ENCODE data around the gene UGT2B15.
"Not testable (repeated sequence)": the region's sequence is repeated elsewhere in the genome, so short reads cannot be mapped to it uniquely, and the experiment has no call there.

UGT2B15 gene

DNA sequence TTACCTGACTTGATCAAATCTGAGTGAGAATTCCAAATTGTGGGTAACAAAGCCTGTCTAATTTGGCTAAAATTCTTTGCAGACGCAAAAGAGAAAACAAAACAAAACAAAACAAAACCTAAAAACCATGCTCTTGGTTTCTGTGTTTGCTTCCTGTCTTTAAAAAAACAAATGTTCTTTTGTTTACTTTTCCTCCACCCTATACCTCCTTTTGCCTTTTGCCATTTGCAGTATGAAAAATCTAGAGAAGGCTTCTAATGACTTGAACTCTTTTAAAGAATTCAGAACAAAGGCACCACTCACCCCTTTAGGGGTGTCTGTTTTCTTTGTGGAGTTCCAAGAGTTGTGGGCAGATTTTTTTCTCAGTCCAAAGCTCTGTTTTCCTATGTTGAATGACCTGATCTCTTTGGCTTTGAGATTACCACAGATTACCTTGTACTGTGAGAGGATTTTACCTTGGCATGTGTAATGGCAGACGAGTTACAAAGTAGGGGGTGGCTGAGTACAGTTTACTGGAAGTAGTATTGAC lies 13.9 kb downstream of the UGT2B15 start:
- DNase-seq (ENCODE audit: low read depth in 3 of 3, low spot score in 1 of 3): not testable (repeated sequence)

DNA sequence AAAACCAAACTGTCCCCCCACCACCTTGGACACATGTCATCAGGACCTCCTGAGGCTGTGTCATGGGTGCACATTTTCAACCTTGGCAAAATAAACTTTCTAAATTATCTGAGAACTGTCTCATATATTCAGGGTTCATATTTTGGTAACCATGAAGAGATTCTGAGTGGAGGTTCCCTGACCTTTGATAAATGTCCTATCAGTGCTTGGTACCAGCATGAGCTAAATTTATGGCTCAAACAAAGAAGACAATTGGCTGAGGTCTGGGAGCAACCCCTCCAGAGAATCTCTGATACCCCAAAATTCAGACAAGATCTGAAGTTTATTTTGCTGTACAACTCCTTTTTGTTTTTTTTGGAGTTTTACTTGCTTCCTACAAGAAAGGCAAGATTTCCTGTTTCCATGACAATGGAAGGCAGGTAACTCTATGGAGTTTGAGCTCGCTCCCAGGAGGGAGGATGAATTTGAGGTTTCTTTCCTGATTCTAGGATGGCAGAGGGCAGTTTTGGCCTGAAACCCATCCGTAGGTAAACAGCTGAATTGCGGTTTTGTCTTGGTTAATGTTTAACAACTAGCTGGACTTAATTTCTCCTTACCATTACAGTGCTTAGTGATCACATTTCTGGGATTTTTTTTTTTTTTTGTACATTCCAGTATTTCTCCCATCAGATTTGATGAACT lies 14.5 kb downstream of the UGT2B15 start:
- DNase-seq (ENCODE audit: low read depth in 3 of 3, low spot score in 1 of 3): no peak

DNA sequence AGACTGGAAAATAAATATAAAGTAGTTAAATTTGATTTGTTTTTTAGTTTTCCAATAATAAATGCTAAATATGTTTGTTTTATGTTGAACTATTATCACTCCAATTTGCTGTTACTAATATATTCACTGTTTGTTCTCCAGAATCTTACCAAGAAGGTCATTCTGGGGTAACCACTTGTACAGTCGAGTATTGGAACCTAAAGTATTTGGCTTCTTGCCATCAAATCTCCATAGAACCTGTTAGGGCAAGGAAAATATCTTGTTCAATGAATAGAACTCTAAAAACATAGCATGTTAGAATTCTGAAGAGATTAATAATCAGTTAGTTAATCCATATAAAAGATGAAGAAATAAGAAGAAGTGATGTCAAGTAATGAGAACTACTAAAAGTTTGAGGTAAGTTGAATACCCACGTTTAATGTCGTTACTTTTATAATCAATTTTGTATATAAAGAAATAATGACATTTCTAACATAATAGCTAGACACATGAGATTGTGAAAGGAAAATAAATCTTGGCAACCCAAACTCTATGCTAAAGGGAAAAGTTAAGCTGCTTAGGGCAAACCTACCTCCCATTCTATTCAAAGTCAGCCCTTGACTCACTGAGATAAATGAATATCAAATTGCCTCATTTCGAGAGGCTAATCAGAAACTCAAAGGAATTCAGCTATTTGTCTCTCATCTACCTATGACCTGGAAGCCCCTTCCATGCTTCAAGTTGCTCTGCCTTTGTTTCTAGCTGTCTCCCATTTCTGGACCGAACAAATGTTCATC lies 15.3 kb downstream of the UGT2B15 start:
- no peak for DNase-seq (ENCODE audit: low read depth in 3 of 3, low spot score in 1 of 3)

DNA sequence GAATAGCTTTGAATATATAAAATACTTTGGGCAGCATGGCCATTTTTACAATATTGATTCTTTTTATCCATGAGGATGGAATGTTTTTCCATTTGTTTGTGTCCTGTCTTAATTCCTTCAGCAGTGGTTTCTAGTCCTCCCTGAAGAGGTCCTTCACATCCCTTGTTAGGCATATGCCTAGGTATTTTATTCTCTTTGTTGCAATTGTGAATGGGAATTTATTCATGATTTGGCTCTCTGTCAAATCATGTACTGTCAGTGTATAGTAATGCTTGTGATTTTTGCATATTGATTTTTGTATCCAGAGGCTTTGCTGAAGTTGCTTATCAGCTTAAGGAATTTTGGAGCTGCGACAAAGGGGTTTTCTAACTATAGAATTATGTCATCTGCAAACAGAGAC lies 18.5 kb downstream of the UGT2B15 start:
- no peak for DNase-seq (ENCODE audit: low read depth in 3 of 3, low spot score in 1 of 3)

DNA sequence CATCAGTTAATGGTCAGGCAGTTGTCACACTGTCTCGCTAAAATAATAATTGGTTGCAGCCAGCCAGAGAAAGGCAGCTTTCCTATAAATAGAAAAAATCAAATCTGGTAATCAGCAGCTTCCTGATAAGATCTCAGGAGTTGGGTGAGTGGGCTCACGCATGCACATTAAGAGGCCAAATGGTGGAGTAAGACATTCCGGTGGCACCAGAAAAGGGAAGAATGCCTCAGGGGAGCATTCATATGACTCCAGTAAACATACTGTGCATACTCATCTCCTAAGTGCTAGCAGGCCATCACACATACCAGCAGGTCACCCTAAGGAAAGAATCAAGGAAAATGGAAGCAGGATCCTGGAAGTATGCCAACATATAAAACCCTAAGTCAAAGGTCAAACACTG lies 40.1 kb downstream of the UGT2B15 start:
- DNase-seq (ENCODE audit: low read depth in 3 of 3, low spot score in 1 of 3): no peak

DNA sequence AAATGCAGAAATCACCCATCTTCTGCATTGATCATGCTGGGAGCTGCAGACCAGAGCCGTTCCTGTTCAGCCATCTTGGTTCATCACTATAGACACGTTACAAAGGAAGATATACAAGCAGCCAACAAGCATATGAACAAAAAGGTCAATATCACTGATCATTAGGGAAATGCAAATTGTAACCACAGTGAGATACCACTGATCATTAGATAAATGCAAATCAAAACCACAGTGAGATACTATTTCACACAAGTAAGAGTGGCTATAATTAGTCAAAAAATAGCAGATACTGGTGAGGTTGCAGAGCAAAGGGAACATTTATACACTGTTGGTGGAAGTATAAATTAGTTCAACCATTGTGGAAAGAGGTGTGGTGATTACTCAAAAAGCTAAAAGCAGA lies 47.7 kb downstream of the UGT2B15 start:
- not testable (repeated sequence) for DNase-seq (ENCODE audit: low read depth in 3 of 3, low spot score in 1 of 3)

DNA sequence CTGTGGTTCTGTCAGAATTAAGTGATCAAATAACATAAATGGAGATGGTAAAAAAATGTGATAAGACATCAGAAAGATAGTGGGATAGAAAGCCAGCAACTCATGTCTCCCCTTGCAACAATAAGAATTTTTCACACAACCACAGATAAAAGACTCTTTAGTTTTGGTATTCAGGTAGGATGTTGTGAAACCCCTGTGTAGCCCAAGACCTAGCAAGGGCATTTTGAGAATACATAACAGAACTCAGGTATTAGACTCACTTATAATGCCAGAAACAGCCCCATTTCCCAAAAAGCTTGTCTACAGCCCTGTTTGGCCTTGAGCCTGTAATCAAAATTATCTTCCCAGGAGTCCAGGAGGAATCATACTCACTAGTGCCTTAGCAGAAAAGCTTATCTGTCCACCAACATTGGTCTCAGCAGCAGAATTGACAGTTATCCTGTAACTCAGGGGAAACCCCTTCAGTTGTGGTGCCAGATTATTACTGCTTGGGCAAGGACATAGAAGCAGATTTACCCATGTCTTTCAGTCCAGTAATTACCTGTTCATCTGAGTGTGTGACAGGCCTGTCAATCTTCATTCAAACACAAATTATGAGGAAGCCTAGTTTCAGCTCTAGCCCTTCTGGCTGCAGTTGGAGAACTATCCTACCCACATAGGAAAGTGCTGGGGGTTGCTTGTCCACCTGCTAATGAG lies 53.3 kb downstream of the UGT2B15 start:
- DNase-seq (ENCODE audit: low read depth in 3 of 3, low spot score in 1 of 3): no peak

DNA sequence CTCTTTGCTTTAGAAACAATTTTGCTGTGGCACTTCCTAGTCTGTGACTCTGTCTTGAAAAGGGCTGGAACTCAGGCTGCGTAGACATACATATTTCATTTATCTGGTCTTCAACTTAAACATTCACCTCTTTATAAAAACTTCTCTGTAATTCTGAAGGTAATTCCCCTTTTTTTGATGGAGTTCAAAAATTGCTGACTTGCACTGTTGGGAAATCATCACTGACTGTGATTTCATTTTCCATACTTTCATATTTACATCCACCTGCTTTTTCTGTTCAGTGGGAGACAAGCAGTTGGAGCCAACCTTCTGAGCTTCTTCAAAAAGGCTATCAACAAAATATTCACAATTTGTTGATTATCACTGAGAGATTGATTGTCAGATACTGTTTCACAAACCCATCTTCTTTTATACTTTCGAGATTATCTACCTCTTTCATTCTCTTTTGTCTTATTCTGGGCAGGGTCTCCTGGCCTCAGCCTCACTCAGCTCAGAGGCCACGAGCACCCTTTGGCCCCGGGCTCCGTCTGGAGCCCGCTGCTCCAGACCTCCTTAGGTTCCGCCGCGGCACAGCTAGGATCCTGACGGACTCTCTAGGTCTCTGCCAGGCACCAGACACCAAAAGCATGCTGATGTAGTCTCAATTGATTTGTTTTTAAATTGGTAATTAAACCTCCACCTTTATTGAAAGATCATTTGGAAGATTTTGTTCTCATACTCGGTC lies 54.6 kb downstream of the UGT2B15 start:
- DNase-seq (ENCODE audit: low read depth in 3 of 3, low spot score in 1 of 3): no peak

DNA sequence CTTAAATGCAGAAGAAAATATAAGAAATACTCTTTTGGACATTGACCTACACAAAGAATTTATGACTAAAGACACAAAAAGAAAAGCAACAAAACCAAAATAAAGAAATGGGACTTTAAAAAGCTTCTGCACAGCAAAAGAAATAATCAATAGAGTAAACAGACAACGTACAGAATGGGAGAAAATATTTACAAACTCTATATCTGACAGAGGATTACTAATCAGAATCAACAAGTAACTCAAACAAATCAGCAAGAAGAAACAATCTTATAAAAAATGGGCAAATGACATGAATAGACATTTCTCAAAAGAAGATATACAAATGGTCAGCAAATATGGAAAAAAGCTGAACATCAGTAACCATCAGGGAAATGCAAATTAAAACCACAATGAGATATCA lies 56.7 kb downstream of the UGT2B15 start:
- no peak for DNase-seq (ENCODE audit: low read depth in 3 of 3, low spot score in 1 of 3)

DNA sequence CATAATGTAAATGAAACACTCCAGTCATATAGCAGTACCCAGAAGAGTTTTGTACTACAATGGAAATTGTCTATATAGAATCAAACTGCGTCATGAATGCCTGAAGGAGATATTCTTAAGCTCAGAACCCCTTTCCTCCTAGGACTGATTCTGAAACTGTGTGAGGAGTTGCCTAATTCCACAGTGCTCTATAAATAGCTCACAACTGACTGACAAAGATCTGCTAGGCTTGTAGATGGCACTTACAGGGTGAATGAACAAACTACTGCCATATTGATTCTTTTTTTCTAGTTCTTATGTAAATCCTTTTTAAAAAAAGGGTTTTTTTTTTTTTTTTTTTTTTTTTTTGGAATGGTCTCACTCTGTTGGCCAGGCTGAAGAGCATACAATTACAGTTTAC lies 64.2 kb downstream of the UGT2B15 start:
- no peak for DNase-seq (ENCODE audit: low read depth in 3 of 3, low spot score in 1 of 3)

DNA sequence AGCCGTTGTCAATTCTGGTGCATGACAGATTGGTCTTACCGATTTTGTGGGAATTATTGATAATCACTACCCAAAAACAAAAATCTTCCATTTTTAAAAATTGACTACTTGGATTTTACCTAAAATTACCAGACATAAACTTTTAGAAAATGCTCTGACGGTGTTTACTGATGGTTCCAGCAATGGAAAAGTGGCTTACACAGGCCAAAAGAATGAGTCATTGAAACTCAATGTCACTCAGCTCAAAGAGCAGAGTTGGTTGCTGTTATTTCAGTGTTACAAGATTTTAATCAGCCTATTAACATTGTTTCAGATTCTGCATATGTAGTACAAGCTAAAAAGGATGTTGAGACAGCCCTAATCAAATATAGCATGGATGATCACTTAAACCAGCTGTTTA lies 71.3 kb downstream of the UGT2B15 start:
- no peak for DNase-seq (ENCODE audit: low read depth in 3 of 3, low spot score in 1 of 3)

DNA sequence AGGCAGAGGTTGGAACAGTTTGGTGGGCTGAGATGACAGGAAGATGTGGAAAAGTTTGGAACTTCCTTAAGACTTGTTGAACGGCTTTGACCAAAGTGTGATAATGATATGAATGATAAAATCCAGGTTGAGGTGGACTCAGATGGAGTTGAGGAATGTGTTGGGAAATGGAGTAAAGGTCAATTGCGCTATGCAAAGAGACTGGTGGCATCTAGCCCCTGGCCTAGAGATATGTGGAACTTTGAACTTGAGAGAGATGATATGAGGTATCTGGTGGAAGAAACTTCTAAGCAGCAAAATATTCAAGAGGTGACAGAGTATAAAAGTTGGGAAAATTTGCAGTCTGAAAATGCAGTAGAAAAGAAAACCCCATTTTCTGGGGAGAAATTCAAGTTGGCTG lies 73.0 kb downstream of the UGT2B15 start:
- DNase-seq (ENCODE audit: low read depth in 3 of 3, low spot score in 1 of 3): no peak

Data from stimulated activated CD4-positive, alpha-beta T cell treated with anti-CD3 and anti-CD28 coated beads, TNF-alpha, amount 100 ng/mL, for 1 hour (primary cell).